DMS79 treated with DMSO at 0.1 percent for 48 hours (cell line): ENCODE measurements around the gene LIMK2.

Experiments
- DNase-seq: peaks from one replicate; lab custom pipeline; 2025; lab: John Stamatoyannopoulos, UW

The LIMK2 gene

GRCh38 chr22:31272522-31273446 lies 60.7 kb downstream of the LIMK2 start:
- DNase-seq: no peak

- DNase-seq: no peak
Measured at GRCh38 chr22:31274017-31274416, 61.9 kb downstream of the LIMK2 start.

- no peak for DNase-seq
Measured at GRCh38 chr22:31275018-31275417, 62.9 kb downstream of the LIMK2 start.

GRCh38 chr22:31275576-31275975 lies 63.5 kb downstream of the LIMK2 start:
- DNase-seq: no peak

DNA sequence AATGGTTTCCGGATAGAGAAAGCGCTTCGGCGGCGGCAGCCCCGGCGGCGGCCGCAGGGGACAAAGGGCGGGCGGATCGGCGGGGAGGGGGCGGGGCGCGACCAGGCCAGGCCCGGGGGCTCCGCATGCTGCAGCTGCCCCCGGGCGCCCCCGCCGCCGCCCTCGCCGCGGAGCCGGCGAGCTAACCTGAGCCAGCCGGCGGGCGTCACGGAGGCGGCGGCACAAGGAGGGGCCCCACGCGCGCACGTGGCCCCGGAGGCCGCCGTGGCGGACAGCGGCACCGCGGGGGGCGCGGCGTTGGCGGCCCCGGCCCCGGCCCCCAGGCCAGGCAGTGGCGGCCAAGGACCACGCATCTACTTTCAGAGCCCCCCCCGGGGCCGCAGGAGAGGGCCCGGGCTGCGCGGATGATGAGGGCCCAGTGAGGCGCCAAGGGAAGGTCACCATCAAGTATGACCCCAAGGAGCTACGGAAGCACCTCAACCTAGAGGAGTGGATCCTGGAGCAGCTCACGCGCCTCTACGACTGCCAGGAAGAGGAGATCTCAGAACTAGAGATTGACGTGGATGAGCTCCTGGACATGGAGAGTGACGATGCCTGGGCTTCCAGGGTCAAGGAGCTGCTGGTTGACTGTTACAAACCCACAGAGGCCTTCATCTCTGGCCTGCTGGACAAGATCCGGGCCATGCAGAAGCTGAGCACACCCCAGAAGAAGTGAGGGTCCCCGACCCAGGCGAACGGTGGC lies 64.5 kb downstream of the LIMK2 start:
- DNase-seq: no peak

GRCh38 chr22:31277741-31278140 lies 65.6 kb downstream of the LIMK2 start:
- DNase-seq: no peak

GRCh38 chr22:31278151-31278621 lies 66.1 kb downstream of the LIMK2 start:
- DNase-seq: no peak

DNA sequence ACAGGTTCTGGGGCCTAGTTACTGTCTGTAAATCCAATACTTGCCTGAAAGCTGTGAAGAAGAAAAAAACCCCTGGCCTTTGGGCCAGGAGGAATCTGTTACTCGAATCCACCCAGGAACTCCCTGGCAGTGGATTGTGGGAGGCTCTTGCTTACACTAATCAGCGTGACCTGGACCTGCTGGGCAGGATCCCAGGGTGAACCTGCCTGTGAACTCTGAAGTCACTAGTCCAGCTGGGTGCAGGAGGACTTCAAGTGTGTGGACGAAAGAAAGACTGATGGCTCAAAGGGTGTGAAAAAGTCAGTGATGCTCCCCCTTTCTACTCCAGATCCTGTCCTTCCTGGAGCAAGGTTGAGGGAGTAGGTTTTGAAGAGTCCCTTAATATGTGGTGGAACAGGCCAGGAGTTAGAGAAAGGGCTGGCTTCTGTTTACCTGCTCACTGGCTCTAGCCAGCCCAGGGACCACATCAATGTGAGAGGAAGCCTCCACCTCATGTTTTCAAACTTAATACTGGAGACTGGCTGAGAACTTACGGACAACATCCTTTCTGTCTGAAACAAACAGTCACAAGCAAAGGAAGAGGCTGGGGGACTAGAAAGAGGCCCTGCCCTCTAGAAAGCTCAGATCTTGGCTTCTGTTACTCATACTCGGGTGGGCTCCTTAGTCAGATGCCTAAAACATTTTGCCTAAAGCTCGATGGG lies 66.7 kb downstream of the LIMK2 start:
- no peak for DNase-seq

DNA sequence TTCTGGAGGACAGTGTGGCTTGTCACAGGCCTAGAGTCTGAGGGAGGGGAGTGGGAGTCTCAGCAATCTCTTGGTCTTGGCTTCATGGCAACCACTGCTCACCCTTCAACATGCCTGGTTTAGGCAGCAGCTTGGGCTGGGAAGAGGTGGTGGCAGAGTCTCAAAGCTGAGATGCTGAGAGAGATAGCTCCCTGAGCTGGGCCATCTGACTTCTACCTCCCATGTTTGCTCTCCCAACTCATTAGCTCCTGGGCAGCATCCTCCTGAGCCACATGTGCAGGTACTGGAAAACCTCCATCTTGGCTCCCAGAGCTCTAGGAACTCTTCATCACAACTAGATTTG lies 67.2 kb downstream of the LIMK2 start:
- DNase-seq: no peak

DNA sequence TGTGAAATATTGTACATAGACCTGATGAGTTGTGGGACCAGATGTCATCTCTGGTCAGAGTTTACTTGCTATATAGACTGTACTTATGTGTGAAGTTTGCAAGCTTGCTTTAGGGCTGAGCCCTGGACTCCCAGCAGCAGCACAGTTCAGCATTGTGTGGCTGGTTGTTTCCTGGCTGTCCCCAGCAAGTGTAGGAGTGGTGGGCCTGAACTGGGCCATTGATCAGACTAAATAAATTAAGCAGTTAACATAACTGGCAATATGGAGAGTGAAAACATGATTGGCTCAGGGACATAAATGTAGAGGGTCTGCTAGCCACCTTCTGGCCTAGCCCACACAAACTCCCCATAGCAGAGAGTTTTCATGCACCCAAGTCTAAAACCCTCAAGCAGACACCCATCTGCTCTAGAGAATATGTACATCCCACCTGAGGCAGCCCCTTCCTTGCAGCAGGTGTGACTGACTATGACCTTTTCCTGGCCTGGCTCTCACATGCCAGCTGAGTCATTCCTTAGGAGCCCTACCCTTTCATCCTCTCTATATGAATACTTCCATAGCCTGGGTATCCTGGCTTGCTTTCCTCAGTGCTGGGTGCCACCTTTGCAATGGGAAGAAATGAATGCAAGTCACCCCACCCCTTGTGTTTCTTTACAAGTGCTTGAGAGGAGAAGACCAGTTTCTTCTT lies 67.9 kb downstream of the LIMK2 start:
- DNase-seq: no peak

- DNase-seq: no peak
Measured at GRCh38 chr22:31281733-31282132, 69.6 kb downstream of the LIMK2 start.

DNA sequence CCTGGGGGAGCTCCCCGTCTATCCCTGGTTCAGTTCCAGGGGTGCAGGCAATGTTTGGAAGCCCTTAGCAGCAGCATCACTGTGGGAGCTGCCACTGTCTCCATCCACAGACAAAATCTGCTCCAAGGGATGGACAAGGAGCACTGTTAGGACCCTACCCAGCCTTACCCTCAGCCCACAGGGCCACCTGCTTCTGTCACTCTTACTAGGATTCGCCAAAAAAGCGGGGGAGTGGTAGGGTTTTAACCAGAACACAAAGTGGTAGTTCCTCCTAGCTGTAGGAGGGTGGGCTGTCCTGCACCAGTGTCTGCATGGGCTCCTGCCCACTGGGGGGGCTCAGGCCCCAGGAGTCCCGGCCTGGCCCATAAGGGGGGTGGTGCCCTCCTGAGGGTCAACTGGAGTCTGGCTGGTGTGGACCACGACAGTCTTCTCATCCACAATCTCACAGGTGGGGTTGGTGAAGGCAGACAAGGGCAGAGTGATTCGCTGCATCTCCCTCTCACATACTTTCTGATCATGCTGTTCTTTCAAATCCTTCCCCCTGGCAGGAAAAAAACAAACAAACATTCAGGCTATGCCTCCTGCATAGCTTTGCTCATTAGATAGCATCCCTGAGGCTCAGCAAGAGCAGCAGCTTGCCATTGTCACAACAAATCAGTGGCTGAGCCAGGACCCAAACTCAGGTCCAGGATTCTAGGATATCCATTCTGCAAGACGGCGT lies 70.8 kb downstream of the LIMK2 start:
- DNase-seq: no peak

- peak; percentile 74 for DNase-seq
Measured at GRCh38 chr22:31284281-31285155, 72.4 kb downstream of the LIMK2 start.

DNA sequence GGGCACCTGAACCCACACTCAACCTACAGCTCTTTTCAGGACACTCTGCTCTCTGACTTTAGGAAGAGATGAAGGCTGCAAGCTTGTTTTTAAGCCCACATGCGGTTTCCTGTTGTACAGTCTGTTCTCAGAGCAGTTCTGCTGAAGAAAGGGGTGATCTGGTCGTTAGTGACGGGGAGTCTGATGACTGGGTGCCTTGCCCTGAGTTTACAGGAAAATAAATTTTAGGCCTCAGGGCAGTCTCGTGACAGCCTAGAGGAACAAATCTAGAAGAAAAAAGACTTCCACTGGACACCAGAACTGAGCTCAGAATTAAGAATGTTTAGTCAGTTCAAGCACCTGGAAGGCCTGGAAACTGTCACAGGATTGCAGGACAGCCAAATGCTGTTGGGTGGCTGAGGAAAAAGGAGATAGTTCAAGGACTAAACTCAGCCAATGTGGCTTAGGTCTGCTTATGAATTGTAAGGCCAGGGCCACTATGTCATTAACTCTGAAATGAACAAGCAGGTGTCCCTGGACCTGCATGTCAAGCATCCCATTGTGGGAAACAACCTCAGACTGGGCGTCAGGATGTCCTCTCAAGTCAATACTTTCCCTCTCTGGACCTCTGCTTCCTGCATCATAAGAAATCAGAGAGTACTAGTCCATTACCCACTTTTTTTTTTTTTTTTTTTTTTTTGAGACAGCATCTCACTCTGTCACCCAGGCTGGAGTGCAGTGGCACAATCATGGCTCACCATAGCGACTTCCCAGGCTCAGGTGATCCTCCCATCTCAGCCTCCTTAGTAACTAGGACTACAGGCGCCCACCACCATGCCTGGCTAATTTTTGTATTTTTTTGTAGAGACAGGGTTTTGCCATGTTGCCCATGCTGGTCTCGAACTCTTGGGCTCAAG lies 74.5 kb downstream of the LIMK2 start:
- no peak for DNase-seq

GRCh38 chr22:31287818-31288495 lies 75.9 kb downstream of the LIMK2 start:
- DNase-seq: no peak

DNA sequence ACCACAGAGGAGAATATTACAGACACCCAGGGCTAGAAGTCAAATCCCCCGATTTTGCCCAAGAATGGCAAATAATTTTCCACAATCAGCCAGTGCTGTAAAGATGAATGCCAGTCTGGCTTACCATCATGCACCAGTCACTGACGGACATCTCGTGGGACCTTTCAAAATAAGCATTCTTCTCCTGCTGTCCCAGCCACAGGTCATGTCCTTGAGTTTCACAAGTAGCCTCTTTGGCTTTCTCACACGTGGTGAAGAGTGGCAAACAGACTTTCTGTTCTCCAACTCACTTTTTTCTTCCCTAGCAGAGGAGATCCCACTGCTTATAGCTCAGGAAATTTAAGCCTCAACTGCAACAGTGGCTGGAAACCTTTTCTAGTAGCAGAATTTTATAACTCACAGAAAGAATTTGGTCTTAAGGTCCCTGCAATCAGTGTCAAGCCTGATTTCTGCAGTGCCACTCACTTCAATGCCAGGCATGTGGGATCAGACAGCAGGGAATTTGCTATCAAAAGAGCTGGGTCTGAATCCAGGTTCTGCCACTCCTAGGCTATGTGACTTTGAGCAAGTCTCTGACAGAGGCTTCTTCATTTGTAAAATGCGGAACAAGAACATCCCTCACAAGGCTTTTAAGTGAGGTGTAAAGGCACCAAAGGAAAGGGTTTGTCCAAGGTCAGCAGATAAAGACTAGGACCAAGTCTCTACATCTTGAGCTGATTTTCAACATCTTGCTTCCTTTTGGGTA lies 76.6 kb downstream of the LIMK2 start:
- no peak for DNase-seq

DNA sequence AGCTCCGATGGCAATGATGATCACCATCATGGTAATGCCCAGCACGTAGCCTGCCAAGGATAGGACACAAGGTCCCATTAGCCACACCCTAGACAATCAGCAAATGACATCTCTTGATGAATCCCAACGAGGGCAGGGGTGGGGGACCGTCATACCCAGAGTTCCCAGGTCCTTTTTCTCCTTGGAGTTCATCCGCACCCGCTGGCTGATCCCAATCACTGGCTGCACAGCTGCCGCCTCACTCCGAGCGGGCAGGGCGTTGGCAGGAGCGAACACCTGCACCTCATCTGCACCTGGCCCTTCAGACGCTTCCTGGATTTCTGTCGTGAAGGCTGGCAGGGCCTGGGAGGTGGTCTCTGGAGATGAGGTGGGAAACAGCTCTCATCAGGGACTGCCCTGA lies 77.2 kb downstream of the LIMK2 start:
- DNase-seq: no peak
